ENCODE results near the gene PTX4. TPM values are rescaled to one million over a fixed set of nuclear protein-coding genes. Genes with fewer than 3 reads are reported as not detected.

The PTX4 gene
- total RNA-seq, 1 experiment from 2014 or later, result 0.15 TPM

DNA sequence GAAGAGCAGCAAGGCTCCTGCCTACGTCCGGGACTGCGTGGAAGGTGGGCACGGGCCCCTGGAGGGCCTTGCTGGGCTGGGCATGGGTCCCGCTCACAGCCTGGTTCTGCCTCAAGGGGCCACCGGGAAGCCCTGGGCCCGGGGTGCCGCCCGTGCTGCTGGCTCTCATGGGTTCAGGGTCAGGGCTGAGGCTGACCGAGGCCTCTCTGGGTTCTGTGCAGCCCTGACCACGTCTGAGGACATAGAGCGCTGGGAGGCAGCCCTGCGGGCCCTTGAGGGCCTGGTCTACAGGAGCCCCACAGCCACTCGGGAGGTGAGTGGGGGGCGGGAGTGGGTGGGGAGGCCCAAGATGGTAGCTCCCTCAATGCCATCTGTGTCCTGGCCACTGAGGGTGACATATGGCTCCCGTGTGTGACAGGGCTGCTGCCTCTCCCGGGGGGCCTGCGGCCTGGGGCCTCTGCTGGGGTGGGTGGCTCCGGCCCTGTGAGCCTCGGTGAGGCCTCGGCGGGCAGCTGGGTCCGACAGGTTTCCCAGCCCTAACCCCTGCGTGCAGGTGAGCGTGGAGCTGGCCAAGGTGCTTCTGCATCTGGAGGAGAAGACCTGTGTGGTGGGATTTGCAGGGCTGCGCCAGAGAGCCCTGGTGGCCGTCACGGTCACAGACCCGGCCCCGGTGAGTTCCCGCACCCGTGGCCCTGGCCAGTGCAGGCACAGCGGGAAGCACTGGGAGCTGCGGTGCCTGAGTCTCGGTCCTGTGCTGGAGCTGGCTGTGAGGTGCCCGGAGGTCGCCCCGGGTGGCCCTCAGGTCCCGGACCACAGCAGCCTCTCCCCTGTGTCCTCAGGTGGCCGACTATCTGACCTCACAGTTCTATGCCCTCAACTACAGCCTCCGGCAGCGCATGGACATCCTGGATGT, 13.6 kb upstream of the PTX4 start:
- DNase-seq (ENCODE audit: low spot score), result no peak

DNA sequence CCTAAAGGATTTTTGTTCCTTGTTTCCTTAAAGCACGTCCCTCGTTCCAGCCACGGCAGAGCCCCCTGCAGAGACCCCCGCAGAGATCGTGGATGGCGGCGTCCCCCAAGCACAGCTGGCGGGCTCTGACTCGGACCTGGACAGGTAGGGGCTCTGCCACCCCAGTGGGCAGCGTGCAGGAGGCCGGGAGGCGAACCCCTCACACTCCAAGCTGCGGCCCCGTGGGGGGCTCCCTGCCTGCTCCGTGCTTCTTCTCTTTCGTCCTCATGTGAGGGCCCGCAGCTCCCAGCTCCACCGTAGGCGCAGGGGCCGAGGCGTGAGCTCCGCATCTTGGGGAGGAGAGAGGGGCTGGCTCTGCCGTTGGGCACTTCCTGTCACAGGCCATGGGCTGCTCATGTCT, 12.9 kb upstream of the PTX4 start:
- no peak for DNase-seq (ENCODE audit: low spot score)

DNA sequence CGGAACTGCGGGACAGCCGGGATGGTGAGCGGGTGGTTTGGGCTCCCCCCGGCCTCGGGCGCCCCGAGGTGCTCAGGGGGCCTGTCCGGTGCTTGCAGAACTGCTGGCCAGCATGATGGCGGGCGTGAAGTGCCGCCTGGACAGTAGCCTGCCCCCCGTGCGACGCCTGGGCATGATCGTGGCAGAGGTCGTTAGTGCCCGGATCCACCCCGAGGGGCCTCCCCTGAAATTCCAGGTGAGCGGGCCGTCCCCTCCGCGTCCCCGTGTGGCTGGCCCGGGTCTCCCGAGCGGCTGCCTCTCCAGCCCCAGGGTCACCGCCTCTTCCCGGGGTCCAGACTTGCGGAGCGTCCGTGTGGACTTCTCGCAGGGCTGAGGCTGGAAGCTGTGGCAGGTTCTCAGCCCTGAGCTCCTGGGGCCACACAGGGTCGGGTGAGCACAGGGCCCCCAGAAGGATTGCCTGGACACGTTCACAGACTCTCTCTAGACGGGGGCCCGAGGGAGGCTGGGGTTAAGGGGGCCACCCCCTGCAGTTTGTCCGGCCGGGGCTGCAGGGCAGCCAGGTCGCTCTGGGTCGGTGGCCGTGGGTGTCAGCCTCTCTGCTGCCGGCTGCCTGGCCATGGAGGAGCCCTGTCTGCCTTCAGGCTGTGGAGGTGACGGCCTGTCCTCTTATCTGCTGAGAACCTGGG, 11.9 kb upstream of the PTX4 start:
- DNase-seq (ENCODE audit: low spot score), result no peak

DNA sequence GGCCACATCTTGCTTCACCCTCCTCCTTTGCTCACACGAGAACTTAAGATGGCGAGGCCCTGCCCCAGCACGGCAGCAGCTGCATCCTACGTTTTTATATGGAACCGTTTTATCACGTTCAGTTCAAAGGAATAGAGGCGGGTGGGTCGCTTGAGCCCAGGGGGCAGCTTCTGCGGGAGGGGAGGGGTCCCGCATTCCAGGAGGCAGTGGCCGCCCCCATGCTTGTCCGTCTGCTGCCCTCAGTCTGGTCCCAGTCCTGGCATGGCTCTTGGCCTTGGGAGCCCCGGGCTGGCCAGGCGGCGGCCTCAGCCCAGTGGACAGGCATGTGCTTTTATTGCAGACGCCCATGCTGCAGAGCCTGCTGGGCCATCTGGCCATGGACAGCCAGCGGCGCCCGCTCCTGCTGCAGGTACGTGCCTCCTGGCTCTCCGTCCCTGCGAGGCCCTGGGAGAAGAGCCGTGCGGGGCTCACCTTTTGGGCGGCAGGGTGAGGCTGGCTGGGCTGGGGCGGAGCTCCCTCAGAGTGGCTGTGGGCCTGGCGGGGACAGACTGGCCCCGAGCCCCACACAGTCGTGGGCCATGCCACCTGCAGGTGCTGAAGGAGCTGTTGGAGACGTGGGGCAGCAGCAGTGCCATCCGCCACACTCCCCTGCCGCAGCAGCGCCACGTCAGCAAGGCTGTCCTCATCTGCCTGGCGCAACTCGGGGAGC, 11.2 kb upstream of the PTX4 start:
- DNase-seq (ENCODE audit: low spot score), result no peak

DNA sequence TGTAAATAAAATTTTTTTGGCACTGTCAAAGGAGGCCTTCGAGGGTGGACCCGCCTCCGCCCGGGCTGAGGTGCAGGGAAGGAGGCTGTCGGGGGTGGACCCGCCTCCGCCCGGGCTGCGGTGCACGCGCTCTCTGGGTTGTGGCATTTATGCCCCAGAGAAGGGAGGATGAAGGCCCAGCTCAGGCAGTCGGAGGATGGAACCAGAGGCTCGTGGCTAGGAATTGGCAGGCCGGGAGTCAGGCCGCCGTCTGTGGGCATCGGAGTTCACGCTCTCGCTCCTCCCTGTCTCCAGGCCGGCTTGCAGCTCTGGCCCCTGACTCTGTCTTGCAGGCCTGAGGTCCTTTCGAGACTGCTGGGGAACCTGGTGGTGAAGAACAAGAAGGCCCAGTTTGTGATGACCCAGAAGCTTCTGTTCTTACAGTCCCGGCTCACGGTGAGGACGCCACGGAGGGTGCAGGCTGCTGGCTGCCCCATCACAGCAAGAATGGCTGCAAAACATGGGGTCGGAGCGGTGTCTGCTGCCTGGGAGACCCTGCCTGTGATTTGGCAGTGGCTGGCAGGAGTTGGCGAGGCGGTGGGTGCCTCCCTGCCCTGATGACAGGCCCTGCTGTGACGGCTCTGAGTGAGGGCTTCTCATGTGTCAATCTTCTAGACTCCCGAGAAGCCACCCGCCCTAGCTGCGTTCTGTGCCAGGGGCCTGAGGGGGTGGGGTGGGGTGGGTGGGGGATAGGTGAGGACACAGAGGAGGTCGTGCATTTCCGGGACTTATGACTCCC, 10.3 kb upstream of the PTX4 start:
- DNase-seq (ENCODE audit: low spot score), result no peak

DNA sequence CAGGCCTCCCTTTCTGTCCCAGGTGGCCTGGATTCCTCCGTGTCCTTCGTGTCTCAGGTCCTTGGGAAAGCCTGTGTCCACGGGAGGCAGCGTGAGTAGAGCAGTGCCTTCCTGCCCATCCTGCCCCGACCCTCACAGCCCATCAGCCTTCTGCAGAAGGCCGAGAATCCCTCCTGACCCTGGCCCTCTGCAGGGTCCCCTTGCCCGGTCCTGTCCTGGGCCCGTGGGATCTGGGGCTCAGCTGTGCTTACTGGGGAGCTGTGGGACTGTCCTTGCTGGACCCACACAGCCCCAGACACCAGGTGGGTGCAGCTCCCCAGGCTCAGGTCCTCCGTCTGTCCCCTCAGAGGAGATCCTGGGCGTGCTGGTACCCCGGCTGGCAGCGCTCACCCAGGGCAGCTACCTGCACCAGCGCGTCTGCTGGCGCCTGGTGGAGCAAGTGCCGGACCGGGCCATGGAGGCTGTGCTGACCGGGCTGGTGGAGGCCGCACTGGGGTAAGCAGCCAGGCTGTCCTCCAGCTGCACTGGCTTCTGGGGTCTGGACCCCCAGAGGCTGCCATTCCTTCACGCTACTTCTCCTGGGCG, 8.4 kb upstream of the PTX4 start:
- DNase-seq (ENCODE audit: low spot score), result no peak

DNA sequence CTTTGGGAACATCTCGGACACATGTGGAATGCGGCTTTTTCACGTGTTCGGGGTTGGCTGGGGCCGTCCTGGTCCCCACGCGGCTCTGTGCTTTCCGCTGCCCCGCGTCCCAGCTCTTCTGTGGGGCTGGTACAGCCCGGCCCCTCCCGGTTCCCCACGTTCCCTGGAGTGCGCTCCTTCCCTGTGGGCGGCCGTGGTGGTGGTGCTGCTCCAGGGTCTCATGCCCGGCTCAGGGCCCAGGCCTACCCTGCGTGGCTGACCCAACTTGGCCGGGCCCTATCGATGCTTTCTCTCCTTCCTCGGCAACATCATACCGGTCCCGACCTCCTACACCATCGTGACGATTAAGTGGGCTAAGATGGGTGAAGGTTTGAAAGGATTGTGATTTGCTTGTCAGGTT, 7.7 kb upstream of the PTX4 start:
- no peak for DNase-seq (ENCODE audit: low spot score)

DNA sequence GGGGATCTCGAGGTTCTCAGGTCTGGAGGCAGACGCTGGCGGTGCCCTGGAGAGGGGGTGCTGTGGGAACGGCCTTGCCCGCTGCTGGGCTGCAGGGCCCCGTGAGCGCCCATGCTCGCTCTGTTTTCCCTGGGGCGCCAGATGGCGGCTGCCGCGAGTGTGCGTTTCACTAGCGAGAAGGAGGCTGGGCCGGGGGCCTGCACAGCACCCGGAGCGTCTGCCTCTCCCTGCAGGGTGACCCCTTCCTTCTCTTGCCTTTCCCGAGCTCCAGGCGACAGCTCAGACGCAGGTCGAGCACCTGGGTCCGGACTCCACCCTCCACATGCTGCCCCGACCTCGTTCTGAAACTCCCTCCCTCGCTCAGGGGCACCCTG, 7.1 kb upstream of the PTX4 start:
- DNase-seq (ENCODE audit: low spot score), result no peak

DNA sequence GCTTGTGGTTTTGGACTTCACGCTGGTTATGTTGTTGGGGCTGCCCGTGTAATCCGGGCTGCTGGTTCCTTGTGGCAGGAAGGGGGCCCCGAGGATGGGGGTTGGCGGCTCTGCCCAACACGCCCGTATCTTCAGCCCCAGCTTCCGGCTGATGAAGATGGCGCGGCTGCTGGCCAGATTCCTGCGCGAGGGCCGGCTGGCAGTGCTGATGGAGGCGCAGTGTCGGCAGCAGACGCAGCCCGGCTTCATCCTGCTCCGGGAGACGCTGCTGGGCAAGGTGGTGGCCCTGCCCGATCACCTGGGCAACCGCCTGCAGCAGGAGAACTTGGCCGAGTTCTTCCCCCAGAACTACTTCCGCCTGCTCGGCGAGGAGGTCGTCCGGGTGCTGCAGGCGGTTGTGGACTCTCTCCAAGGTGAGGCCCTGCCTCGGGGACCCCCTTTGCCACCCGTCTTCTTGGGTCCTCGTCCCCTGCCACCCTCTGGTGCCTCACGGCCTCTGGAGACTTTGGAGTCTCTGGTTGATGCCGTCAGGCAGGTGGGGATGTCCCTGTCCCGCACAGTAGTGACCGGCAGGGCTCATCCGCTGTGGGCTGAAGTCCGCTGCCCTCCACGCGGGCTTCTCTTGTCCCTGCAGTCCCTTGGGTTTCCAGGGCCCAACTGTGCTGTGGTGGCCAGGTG, 6.6 kb upstream of the PTX4 start:
- no peak for DNase-seq (ENCODE audit: low spot score)

DNA sequence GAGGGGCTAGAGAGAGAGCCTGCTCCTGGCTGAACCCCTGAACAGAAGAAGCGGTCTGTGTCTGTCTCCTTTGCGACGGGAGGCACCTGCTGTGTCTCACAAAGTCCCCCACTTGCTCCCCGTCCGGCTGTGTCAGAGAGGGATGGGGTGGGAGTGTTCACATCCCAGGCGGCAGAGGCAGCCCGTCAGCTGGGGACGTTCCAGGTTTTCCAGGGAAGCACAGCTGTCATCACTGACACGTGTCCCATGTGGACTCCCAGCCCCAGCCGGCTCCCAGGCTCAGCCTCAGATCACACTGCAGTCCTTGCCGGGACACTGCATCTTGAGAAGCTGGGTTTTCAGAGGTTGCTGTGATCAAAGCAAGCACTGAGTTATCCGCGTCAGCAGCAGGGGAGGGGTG, 6.0 kb upstream of the PTX4 start:
- DNase-seq (ENCODE audit: low spot score), result no peak

DNA sequence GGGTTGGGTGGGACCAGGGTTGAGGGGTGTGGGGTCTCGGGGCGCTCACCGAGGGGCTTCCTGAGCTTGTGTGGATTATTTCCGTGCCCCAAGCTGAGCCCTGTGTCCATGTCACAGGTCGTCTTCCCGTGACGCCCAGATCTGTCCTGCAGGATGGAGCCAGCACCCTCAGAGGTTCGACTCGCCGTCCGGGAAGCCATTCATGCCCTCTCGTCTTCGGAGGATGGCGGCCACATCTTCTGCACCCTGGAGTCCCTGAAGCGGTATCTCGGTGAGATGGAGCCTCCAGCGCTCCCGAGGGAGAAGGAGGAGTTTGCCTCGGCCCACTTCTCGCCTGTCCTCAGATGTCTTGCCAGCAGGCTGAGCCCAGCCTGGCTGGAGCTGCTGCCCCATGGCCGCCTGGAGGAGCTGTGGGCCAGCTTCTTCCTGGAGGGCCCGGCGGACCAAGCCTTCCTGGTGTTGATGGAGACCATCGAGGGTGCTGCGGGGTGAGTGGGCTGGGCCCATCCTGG, 5.4 kb upstream of the PTX4 start:
- peak; percentile 65 for DNase-seq (ENCODE audit: low spot score)

DNA sequence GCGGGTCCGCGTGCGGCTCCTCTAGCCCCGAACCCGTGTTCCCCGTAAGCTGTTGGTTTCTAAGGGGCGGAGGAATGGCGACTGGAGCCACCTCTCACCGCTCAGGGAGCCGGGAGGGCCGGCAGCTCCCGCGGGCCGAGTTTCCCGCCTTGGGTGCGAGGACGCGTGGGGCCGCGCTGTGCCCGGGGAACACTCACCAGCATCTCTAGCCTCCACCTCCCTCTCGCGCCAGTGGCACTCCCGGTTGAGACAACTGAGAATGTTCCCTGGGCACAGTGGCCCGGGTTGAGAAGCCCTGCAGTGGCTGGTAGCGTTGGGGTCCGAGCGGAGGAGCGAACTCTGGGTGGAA, 5.0 kb upstream of the PTX4 start:
- peak; percentile 25 for DNase-seq (ENCODE audit: low spot score)

DNA sequence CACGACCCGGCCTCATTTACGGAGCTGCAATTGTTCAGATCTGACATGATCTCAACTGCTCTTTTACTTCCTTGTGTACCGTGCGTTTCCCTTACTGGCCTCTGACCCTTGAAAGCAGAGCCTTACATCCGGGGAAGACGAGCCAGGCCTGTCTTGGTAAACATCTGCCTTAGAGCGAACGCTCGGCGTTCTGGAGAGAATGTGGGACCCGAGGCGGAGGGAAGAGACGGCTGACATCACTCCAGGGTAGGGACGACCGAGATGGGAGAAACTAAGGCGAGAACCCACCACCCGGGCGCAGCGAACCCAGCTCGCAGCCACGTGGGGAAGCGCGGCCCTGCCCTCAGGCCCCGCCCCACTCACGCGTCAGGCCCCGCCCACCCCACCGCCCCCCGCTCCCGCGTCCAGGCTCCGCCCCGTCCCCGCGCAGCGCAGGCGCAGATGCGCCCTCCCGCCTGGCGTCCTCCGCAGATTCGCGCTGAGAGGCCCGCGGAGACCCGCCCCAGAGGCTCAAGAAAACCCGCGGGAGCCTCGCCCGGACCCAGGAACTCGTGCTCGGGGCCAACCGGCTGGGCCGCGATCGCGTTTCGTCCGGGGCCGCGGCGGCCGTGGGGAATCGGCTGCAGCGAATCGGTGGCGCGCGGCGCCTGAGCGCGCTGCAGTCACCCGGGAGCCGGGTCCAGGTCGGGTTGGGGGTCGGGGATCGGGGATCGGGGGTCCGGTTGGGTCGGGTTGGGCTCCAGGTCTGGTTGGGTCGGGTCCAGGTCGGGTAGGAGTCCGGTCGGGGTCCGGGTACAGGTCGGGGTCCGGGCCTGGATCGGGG, 4.4 kb upstream of the PTX4 start, which contains the start of gene TELO2:
Gene TELO2 (plus strand): TSS at position 438 of the 823 bp plus-strand sequence. CDS start 922 bp downstream, outside the sequence.
- DNase-seq (ENCODE audit: low spot score), result peak; percentile 79

DNA sequence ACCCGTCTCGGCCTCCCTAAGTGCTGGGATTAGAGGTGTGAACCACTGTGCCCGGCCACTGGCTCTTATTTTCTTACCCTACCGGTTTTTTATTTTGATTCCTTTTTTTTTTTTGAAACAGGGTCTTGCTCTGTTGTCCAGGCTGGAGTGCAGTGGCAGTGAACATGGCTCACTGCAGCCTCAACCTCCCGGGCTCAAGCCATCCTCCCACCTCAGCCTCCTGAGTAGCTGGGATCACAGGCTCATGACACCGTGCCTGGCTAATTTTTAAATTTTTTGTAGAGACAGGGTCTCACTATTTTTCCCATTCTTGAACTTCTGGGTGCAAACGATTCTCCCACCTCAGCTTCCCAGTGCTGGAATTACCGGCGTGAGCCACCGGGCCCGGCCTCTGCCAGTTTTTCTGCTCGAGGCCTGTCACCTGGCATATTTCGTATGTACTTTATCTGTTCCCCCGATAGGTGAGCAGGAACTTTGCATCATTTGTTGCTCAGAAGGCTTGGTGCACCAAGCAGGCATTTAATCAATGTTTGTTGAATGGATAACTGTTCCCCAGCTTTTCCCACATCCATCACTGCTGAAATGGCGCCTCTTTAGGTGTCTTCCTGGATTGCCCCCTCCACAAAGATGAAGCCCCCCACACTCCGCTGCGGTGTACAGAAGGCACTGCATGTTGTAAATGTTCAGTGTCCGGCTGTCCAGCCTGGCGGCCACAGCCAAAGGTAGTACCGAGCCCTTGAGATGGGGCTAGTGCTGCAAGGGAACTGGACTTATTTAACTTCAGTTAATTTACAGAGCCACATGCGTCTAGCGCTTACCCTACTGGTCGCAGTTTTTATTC, 3.6 kb upstream of the PTX4 start:
- peak; percentile 10 for DNase-seq (ENCODE audit: low spot score)

DNA sequence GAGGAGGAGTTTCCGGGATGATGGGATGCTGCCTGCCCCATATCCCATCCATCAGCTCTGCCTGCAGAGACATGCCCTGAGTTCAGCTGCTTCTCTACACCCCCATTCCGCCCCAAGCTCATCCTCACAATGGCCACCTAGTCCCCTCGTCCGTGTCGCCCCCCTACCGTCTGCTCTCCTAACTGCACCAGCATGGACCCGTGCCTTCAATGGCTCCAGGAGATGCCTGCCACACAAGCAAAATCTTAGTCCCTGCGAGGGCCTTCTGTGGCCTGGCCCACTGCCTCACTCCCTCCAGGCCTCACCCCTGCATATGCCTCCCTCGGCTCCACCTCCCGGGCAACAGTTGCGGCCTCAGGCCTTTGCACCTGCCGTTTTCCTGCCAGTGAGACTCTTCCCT, 2.6 kb upstream of the PTX4 start:
- DNase-seq (ENCODE audit: low spot score), result no peak

DNA sequence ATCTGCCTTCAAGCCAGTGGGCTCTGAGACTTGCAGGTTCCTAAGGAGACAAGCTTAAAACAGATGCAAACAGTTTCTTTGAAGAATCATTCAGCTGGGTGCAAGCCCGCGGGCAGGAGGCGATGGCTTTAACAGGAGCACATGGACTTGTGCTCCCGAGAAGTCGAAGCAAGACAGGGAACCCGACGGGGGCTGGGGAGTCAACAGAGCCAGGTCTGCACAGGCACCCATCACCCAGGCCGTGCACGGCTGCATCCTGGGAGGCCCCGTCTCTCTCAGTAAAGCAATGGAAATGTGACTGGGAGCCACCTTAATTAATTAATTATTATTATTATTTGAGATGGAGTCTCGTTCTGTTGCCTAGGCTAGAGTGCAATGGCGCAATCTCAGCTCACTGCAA, 333 bp upstream of the PTX4 start:
- DNase-seq (ENCODE audit: low spot score), result no peak

DNA sequence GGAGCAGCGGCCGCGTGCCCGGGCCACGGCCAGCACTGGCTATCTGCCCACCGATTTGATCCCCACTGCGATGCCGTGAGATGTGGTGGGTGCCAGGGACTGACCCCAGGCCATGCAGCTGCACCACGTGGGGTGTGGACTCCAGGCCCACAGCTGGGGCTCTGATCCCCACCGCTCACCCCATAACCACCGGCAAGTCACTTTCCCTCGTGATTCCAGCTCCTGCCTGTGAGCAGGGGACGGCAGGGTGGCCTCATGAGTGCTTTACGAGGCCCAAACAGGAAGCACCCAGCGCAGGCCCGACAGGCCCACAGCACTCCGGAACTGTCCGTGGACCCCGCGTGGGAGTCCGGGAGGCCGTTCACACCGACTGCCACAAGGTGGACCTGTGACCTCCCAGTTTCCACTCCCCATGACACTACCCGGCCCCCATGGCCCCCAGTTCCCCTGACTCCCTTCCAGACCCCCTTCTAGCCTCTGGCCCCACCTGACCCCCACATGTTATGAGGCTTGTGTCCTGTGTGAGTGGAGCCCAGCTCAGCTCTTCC, 616 bp downstream of the PTX4 start:
- no peak for DNase-seq (ENCODE audit: low spot score)

DNA sequence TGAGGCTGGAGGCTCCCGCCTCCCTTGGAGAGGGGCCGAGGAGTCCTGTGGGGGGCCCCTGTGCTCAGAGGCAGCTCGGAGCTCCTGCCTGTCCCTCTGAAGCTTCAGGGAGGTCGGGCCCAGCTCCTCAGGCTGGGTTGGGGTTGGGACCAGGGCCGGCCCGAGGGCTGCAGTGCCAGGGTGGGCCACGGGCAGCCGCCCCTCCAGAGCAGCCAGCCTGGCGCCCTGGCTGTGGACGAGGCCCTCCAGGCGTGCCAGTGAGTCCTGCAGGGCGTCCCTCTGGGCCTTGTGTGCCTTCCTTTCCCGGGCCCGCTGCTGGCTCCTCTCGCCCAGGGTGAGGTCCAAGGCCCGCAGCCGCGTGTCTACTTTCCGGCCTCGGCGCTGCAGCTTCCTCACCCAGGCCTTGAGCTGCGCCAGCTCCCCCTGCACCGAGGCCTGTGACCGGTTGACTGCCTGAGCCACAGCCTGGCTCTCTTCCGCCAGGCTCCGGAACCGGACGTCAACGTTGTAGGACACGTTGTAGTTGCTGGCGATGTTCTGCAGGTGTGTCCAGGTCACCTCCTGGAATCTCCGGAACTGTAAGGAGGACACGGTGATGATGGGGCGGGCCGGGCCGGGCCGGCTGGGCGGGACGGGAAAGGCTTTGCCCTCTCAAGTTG, 1.2 kb downstream of the PTX4 start:
- DNase-seq (ENCODE audit: low spot score), result no peak
